ENCODE data around the gene RNF126. TPM values are rescaled to one million over a fixed set of nuclear protein-coding genes. Genes with fewer than 3 reads are reported as not detected.

RNF126 gene
- total RNA-seq, 4 donors from 2014 or later, result 96.6 to 156 (median 126) TPM

DNA sequence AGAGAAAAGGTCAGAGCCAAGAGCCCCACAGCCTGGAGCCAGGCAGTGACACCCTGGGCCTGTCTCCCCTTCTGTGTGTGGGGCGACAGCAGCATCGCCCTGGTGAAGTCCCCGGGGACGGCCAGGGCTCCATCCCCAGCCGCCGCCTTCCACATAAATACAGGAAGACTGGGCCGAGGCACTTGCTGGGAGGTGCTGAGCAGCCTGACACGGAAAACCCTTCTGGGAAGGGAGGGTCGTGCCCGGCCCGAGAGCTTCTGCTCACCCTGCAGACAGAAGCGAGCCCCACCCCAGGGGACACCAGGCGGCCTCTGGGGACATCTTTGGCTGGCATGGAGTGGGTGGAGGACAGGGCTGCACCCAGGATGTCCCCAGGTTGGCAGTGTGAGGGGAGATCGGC is 18.2 kb downstream of the RNF126 start:
- DNase-seq (ENCODE audit: low spot score in 2 of 2), result no peak
- WGBS, 2 donors, result 75 to 79% methylated on average over 13 of the region's 14 CpGs
- H3K4me3 ChIP-seq (ENCODE audit: low read depth, poor library complexity, severe bottlenecking), result no peak overlapping the region
- intact Hi-C loops (cut with DNase I; ENCODE audit: low total_unique reads), result no loop called here
- TF ChIP-seq POLR2A (IDR thresholded peaks at IDR 0.05), result no peak
- TF ChIP-seq, protein P1, sequence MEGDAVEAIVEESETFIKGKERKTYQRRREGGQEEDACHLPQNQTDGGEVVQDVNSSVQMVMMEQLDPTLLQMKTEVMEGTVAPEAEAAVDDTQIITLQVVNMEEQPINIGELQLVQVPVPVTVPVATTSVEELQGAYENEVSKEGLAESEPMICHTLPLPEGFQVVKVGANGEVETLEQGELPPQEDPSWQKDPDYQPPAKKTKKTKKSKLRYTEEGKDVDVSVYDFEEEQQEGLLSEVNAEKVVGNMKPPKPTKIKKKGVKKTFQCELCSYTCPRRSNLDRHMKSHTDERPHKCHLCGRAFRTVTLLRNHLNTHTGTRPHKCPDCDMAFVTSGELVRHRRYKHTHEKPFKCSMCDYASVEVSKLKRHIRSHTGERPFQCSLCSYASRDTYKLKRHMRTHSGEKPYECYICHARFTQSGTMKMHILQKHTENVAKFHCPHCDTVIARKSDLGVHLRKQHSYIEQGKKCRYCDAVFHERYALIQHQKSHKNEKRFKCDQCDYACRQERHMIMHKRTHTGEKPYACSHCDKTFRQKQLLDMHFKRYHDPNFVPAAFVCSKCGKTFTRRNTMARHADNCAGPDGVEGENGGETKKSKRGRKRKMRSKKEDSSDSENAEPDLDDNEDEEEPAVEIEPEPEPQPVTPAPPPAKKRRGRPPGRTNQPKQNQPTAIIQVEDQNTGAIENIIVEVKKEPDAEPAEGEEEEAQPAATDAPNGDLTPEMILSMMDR (IDR thresholded peaks at IDR 0.05), result no peak

DNA sequence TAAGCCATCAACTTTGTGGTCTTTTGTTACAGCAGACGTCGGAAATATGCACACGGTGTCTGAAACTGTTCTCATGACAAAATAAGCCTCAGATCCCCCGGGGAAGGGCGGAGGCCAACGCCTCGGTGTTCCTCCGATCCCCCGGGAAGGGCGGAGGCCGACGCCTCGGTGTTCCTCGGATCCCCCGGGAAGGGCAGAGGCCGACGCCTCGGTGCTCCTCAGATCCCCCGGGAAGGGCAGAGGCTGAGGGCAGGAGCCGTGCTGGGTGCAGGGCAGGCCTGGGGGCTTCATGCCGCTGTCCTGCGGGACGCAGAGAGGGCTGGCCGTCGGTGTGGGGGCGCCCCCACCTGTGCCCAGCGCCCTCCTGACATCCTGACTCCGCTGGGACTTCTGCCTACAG is 18.7 kb downstream of the RNF126 start:
- 49 to 74% methylated on average over 20 to 27 of the region's 28 CpGs for WGBS, 2 donors
- H3K4me3 ChIP-seq (ENCODE audit: low read depth, poor library complexity, severe bottlenecking), result no peak overlapping the region
- TF ChIP-seq POLR2A (IDR thresholded peaks at IDR 0.05), result no peak
- TF ChIP-seq, protein P1 (IDR thresholded peaks at IDR 0.05), result no peak
- DNase-seq (ENCODE audit: low spot score in 2 of 2), result no peak
- intact Hi-C loops (cut with DNase I; ENCODE audit: low total_unique reads), result no loop called here

DNA sequence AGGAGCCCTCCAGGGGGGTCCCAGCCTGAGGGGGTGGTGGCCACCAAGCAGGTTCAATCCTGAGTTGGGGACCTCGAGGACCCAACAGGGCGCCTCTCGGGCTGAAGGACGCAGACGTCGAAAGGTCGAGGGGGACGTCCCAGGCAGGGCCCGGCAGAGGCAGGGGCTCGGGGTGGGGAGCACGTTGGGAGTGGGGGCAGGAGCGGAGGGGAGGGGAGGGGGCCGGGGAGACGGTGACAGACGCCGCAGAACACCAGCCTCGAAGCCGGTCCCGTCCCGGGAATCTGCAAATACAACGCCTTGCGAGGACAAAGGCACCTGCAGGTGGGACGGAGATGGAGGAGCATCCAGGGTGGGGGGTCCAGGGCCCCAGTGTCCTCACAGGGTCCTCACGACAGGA is 19.3 kb downstream of the RNF126 start:
- WGBS, 2 donors, result 90 to 92% methylated on average over 24 of the region's 24 CpGs
- TF ChIP-seq, protein P1 (IDR thresholded peaks at IDR 0.05), result no peak
- no peak for TF ChIP-seq POLR2A (IDR thresholded peaks at IDR 0.05)
- H3K4me3 ChIP-seq (ENCODE audit: low read depth, poor library complexity, severe bottlenecking), result no peak overlapping the region
- intact Hi-C loops (cut with DNase I; ENCODE audit: low total_unique reads), result no loop called here
- no peak for DNase-seq (ENCODE audit: low spot score in 2 of 2)

DNA sequence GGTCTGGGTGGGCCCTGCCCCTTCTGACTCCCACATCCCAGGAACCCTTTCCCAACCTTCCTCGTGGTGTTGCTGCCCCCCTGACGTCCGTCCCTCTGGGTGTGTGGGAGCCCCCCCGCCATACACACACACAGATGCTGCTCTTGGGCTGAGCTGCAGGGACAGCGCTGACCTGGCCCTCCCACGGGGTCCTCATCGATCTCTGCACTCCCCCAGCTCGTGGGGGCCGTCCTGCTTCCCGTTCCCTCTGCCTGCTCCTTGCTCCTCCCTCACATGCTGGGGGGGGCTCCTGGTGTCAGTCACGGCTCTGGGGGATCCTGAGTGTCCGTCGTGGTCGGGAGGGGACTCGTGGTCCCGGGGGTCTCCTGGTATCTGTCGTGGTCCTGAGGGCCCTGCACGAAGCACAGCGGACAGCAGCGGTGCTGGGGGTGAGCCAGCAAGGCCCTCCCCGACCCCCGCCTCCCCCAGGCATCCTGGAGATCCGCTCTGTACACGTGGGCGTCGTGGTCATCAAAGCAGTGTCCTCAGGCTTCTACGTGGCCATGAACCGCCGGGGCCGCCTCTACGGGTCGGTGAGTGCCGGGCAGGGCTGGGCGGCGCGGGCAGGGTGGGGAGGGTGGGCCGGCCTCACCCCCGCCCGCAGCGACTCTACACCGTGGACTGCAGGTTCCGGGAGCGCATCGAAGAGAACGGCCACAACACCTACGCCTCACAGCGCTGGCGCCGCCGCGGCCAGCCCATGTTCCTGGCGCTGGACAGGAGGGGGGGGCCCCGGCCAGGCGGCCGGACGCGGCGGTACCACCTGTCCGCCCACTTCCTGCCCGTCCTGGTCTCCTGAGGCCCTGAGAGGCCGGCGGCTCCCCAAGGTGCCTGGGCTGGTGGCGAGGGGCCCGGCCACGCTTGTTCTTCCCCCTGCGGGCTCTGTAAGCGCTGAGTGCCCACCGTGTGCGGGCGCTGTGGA is 20.0 kb downstream of the RNF126 start:
- intact Hi-C loops (cut with DNase I; ENCODE audit: low total_unique reads), result no loop called here
- WGBS, 2 donors, result 78 to 85% methylated on average over 33 to 56 of the region's 70 CpGs
- no peak for TF ChIP-seq POLR2A (IDR thresholded peaks at IDR 0.05)
- TF ChIP-seq, protein P1 (IDR thresholded peaks at IDR 0.05), result no peak
- H3K4me3 ChIP-seq (ENCODE audit: low read depth, poor library complexity, severe bottlenecking), result no peak overlapping the region
- DNase-seq (ENCODE audit: low spot score in 2 of 2), result no peak

DNA sequence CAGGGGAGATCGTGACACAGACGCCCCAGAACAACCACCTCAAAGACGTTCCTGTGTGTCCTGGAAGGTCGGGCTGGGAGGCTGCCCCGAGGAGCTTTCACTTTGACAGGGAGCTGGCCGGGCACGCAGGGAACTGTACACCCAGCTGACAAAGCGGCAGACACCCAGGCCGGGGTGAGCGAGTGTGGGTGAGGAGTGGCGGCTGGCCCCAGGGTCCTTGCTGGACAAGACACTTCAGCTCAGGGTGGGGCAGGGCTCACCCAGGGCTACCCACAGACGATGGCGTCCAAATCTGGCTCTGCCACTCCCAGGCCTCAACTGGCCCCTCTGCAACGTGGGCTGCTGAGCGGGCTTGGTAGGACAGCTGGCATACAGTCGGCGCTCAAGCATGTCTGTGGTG is 21.3 kb downstream of the RNF126 start:
- 54 to 55% methylated on average over 11 to 17 of the region's 17 CpGs for WGBS, 2 donors
- TF ChIP-seq, protein P1 (IDR thresholded peaks at IDR 0.05), result no peak
- TF ChIP-seq POLR2A (IDR thresholded peaks at IDR 0.05), result no peak
- DNase-seq (ENCODE audit: low spot score in 2 of 2), result no peak
- intact Hi-C loops (cut with DNase I; ENCODE audit: low total_unique reads), result no loop called here
- no peak overlapping the region for H3K4me3 ChIP-seq (ENCODE audit: low read depth, poor library complexity, severe bottlenecking)
